Ramos (cell line): ENCODE data around the gene INTS3.

Experiments
- in situ Hi-C: fragments of 300-500 bp; cut with MboI; formaldehyde crosslinking; loops from one replicate; pipeline ENCODE4 v1.14.3; 2022; ENCODE audit warnings: low sequenced_read_pairs; ENCODE audit not compliant: unreplicated experiment

The INTS3 gene

DNA sequence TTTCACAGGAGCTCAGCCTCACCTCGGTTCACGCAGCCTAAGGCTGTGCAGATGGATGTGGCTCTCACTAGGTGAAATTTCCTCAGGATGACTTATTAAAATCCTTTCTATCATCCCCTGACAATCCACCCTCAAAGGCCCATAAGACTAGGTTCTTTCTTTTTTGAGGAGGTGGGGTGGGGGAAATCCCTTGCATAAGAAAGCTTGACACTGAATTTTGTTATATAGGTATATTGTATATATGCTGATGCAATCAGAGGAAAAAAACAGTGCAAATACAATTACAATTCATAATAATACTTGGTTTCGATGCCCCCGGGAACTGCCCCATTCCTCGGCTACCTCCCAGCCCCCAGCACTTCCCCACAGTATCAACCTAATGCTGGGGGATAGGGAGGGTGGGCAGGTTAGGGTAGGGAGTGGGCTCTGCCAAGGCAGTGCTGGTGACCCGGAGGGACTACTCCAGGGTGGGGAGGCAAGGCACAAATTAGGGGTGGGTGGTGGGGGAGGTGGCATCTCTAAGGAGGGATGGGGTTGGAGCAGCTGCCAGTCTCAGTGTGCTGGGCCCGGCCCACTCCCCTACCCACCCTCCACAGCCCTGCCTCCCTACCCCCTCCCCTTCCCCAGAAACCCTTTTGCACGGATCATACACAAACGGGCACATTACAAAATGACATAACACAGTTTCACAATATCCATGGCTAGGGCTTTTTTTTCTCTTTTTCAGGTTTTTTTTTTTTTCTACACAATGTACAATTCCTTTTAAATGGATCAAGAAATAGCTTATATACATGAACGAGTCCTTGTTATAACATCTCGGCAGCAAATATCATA, 78.3 kb downstream of the INTS3 start:
- in situ Hi-C loops: no loop called here

DNA sequence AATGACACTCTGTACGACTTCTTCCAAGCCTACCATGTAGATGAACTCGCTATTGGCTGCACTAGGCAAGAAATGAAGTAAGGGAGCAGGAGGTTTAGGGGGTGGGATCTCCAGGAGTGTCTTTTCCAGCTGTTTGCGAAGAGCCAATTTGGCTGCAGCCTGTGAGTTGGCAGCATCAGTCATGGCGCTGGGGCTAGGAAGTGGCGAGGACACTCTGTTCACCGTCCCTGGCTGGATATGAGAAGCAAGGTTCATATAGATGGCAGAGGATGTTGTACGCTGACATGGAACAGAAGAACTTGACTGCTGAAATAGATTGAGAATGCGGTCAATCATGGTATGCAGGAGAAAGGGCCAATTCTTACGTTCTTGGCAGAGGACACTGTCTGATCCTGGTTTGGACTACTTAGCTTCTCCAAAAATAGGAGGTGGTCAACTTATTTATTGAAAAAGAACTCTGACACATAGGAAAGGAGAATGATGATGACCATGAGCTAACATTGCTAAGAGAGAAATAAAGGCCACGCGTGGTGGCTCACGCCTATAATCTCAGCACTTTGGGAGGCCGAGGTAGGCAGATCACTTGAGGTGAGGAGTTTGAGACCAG, 88.5 kb downstream of the INTS3 start:
- in situ Hi-C loops: no loop called here

DNA sequence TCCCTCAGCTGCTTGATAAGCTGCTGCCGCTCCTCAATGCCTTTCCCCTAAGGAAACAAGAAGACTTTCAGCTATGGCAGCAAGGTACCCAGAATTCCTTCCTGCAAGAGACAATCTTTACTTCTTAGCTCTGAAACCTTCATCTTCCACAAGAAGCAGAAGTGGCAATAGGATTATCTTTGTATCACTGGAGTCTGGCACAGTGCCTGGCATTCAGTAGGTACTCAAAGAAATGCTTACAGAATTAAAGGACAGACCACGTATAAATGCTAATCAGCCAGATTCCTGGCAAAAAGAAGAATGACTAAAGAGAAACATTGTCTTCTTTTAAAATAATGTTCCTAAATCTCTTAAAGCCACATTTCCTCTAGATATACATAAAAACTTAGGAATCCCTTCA, 91.0 kb downstream of the INTS3 start:
- in situ Hi-C loops: no loop called here
